ENCODE data around the gene NPHS2.

DNA sequence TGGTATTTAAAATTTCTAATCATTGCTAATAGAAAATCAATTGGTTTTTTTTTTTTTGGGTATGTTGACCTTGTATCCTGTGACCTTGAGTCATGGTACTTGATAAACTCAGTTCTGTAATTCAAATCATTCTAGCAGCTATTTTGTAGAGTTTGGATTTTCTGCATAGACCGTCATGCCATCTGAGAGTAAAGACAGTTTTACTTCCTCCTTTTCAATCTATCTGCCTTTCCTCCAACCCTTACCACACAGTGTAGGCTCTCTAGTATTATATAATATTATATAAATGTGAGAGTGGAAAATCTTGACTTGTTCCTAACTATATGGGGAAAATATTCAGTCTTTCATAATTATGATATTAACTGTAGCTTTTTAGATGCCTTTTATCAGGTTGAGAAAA is 22.9 kb upstream of the NPHS2 start:
- TF ChIP-seq, protein P1, sequence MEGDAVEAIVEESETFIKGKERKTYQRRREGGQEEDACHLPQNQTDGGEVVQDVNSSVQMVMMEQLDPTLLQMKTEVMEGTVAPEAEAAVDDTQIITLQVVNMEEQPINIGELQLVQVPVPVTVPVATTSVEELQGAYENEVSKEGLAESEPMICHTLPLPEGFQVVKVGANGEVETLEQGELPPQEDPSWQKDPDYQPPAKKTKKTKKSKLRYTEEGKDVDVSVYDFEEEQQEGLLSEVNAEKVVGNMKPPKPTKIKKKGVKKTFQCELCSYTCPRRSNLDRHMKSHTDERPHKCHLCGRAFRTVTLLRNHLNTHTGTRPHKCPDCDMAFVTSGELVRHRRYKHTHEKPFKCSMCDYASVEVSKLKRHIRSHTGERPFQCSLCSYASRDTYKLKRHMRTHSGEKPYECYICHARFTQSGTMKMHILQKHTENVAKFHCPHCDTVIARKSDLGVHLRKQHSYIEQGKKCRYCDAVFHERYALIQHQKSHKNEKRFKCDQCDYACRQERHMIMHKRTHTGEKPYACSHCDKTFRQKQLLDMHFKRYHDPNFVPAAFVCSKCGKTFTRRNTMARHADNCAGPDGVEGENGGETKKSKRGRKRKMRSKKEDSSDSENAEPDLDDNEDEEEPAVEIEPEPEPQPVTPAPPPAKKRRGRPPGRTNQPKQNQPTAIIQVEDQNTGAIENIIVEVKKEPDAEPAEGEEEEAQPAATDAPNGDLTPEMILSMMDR (IDR thresholded peaks at IDR 0.05): no peak
- TF ChIP-seq POLR2A (IDR thresholded peaks at IDR 0.05): no peak
